A204.1 (cell line): ENCODE results near the gene PTPN23.

Source experiments
- FAIRE-seq: peaks from 2 replicates; lab custom pipeline; 2012; peaks lifted over from hg19 to GRCh38; lab: Jason Lieb, UNC

The PTPN23 gene

GRCh38 chr3:47405820-47406761, 25.3 kb downstream of the PTPN23 start:
- FAIRE-seq = no peak

GRCh38 chr3:47406762-47407149, 25.9 kb downstream of the PTPN23 start:
- FAIRE-seq = no peak

GRCh38 chr3:47407237-47407636, 26.4 kb downstream of the PTPN23 start:
- no peak for FAIRE-seq

- FAIRE-seq = no peak
These were observed 27.3 kb downstream of the PTPN23 start for GRCh38 chr3:47407896-47408838.

GRCh38 chr3:47408839-47409229, 28.0 kb downstream of the PTPN23 start:
- no peak for FAIRE-seq

- FAIRE-seq = no peak
These were observed 28.5 kb downstream of the PTPN23 start for GRCh38 chr3:47409284-47409683.

- FAIRE-seq = no peak
These were observed 29.0 kb downstream of the PTPN23 start for GRCh38 chr3:47409688-47410416.

GRCh38 chr3:47410417-47410720, 29.5 kb downstream of the PTPN23 start:
- no peak for FAIRE-seq

GRCh38 chr3:47410801-47411646, 30.2 kb downstream of the PTPN23 start:
- no peak for FAIRE-seq

GRCh38 chr3:47411696-47412452, 31.1 kb downstream of the PTPN23 start:
- no peak for FAIRE-seq

- FAIRE-seq = no peak
These were observed 31.6 kb downstream of the PTPN23 start for GRCh38 chr3:47412453-47412756.

- no peak for FAIRE-seq
These were observed 32.2 kb downstream of the PTPN23 start for GRCh38 chr3:47412842-47413520.

GRCh38 chr3:47413751-47414150, 32.9 kb downstream of the PTPN23 start:
- FAIRE-seq = no peak

- no peak for FAIRE-seq
These were observed 33.3 kb downstream of the PTPN23 start for GRCh38 chr3:47414161-47414564.

- FAIRE-seq = no peak
These were observed 34.1 kb downstream of the PTPN23 start for GRCh38 chr3:47414666-47415587.

- no peak for FAIRE-seq
These were observed 35.2 kb downstream of the PTPN23 start for GRCh38 chr3:47416041-47416440.

GRCh38 chr3:47418167-47419082, 37.6 kb downstream of the PTPN23 start:
- no peak for FAIRE-seq
